ENCODE data around the gene FSTL5. TPM values are rescaled to one million over a fixed set of nuclear protein-coding genes. Genes with fewer than 3 reads are reported as not detected.
A peak's percentile ranks its signal among the peaks of the same experiment; 100 is the strongest.

FSTL5 gene
- total and polyA plus RNA-seq, 2 of the 8 experiments (the other 6 are each of a cell fraction or from before 2014, with no cell fraction given): 0.09 to 0.32 TPM

- Histone ChIP-seq H3K4me1 (replicated peaks in 1 of 4; ENCODE audit: control insufficient read depth in 3 of 4, insufficient read depth in 4 of 4, low read length in 3 of 4) (no peaks in the 10 kb centered on the region; a peak in 1 of 7 replicates), H2AK5ac (ENCODE audit: low read depth, low read length) (no peak overlapping the region), H2BK15ac (ENCODE audit: low read length) (no peak overlapping the region), H2AFZ (ENCODE audit: low read length) (0 out of 2 replicates have a peak overlapping the region, but pooled peaks have one; percentile 67), H3K79me1 (ENCODE audit: low read depth, low read length) (no peaks in the 10 kb centered on the region), H2BK20ac (ENCODE audit: low read length) (no peak overlapping the region), H3K23me2 (ENCODE audit: low read depth, low read length) (no peaks in the 10 kb centered on the region), H4K8ac (ENCODE audit: extremely low read depth, insufficient read depth, low read length) (no peak overlapping the region), H3K9me3 (ENCODE audit: insufficient read depth in 2 of 2, low read depth in 1 of 2, low read length in 1 of 2) (no peaks in the 10 kb centered on the region), H3K14ac (ENCODE audit: insufficient read length) (no peak overlapping the region), H4K91ac (replicated peaks; ENCODE audit: insufficient read length, low read length) (no peak overlapping the region), H3K56ac (replicated peaks; ENCODE audit: insufficient read length, low read depth, low read length) (no peak overlapping the region), H4K5ac (ENCODE audit: insufficient read length, low read depth, low read length) (no peak overlapping the region), H2BK120ac (replicated peaks; ENCODE audit: low read depth, low read length) (no peak overlapping the region), H3K4me3 (ENCODE audit: extremely low read depth in 1 of 4, insufficient read depth in 2 of 4, low read depth in 3 of 4, low read length in 4 of 4) (no peak overlapping the region), H3K4me2 (ENCODE audit: insufficient read depth in 1 of 2, low read depth in 2 of 2, low read length in 2 of 2) (no peak overlapping the region), H2BK12ac (ENCODE audit: low read depth, low read length) (no peak overlapping the region), H4K20me1 (replicated peaks in 1 of 2; ENCODE audit: control insufficient read depth in 1 of 2, insufficient read depth in 2 of 2, low read length in 2 of 2) (no peaks in the 10 kb centered on the region), H3K23ac (ENCODE audit: insufficient read length) (no peak overlapping the region), H3K9ac (replicated peaks in 1 of 4; ENCODE audit: extremely low read depth in 1 of 4, low read depth in 3 of 4, low read length in 3 of 4) (no peak overlapping the region), H3K79me2 (ENCODE audit: control insufficient read depth in 1 of 2, insufficient read depth in 2 of 2, low read length in 2 of 2) (no peaks in the 10 kb centered on the region), H3K27me3 (replicated peaks in 1 of 4; ENCODE audit: control insufficient read depth in 3 of 4, extremely low read depth in 1 of 4, insufficient read depth in 3 of 4, low read length in 3 of 4) (no peaks in the 10 kb centered on the region), H3K36me3 (ENCODE audit: control insufficient read depth in 2 of 4, insufficient read depth in 4 of 4, low read length in 3 of 4) (no peaks in the 10 kb centered on the region), H2BK5ac (ENCODE audit: low read depth, low read length) (no peak overlapping the region), H3K4ac (replicated peaks; ENCODE audit: insufficient read length, low read depth, low read length) (no peak overlapping the region), H3K27ac (ENCODE audit: low read depth, low read length) (no peak overlapping the region), H3K18ac (ENCODE audit: extremely low read depth, low read length) (no peak overlapping the region)
- 95% methylated on average over 2 of the region's 2 CpGs; no CpG with 5 or more reads in 1 of the 2 experiments for WGBS, 2 experiments (ENCODE audit: extremely low coverage in 1 of 2, insufficient coverage in 1 of 2, insufficient read length in 1 of 2, insufficient replicate concordance in 2 of 2, low coverage in 1 of 2, low lambda C conversion rate in 2 of 2, missing lambda C conversion rate in 1 of 2)
- POLR2A ChIA-PET (ENCODE audit: partially characterized antibody): no interaction called here
- CTCF ChIA-PET (ENCODE audit: partially characterized antibody): no interaction called here
- DNase-seq (ENCODE audit: low read depth in 1 of 2, low spot score in 2 of 2): no peak
- peak; percentile 52; the same call in 1 of the 2 replicates for TF ChIP-seq MAFK (IDR thresholded peaks at IDR 0.05; ENCODE audit: low read depth, low read length)
- TF ChIP-seq CEBPB (IDR thresholded peaks at IDR 0.05; ENCODE audit: low read depth, low read length): no peak
- no peak for TF ChIP-seq KDM4A (IDR thresholded peaks at IDR 0.05; ENCODE audit: low read depth, low read length, severe bottlenecking)
- TF ChIP-seq SUZ12 (IDR thresholded peaks at IDR 0.05; ENCODE audit: low read length): no peak
- TF ChIP-seq CHD2 (IDR thresholded peaks at IDR 0.05; ENCODE audit: low read length): no peak
- TF ChIP-seq POU5F1 (IDR thresholded peaks at IDR 0.05; ENCODE audit: low read depth, low read length): no peak
- TF ChIP-seq BACH1 (IDR thresholded peaks at IDR 0.05; ENCODE audit: low read length): peak; percentile 45
- TF ChIP-seq, protein P1, sequence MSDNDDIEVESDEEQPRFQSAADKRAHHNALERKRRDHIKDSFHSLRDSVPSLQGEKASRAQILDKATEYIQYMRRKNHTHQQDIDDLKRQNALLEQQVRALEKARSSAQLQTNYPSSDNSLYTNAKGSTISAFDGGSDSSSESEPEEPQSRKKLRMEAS (IDR thresholded peaks at IDR 0.05): no peak
- no peak for TF ChIP-seq BCL11A (IDR thresholded peaks at IDR 0.05; ENCODE audit: low read depth in 2 of 2, low read length in 2 of 2)
- no peak for FAIRE-seq
These were observed 152.7 kb downstream of the FSTL5 start for GRCh38 chr4:162011089-162011488.

All from H1 (cell line).